Pancreas (tissue), 10 donors: ENCODE measurements around the gene ZBTB16. TPM values are rescaled to one million over a fixed set of nuclear protein-coding genes. Genes with fewer than 3 reads are reported as not detected.

Source experiments
- ATAC-seq, 4 donors: fragments of 200-7000 bp; cut with Tn5 transposase; one replicate each; pipeline versions ENCODE4 v1.8.0 to v1.9.1; 2020; ENCODE audit warnings: mild to moderate bottlenecking in 4 of 4, moderate library complexity in 4 of 4
- DNase-seq, 6 donors: peaks; one replicate each; pipeline ENCODE4 v3.0.0-alpha.2; 2020
- FAIRE-seq: peaks from 2 replicates; lab custom pipeline; 2012; peaks lifted over from hg19 to GRCh38; lab: Jason Lieb, UNC
- H3K27ac ChIP-seq, 4 donors: fragments of 200-600 bp; sonication (generic); 1 replicate in 3 of 4; 2 replicates in 1 of 4; pipeline versions ENCODE4 v1.5.0 to v1.8.0; 2020
- H3K27me3 ChIP-seq, 4 donors: fragments of 200-600 bp; one replicate each; pipeline ENCODE4 v1.8.0; 2021
- H3K36me3 ChIP-seq, 3 donors: fragments of 200-600 bp; sonication (generic) in 1 of 3; one replicate each; pipeline versions ENCODE4 v1.5.0 to v1.8.0; 2020 to 2021
- H3K4me1 ChIP-seq, 3 donors: fragments of 200-600 bp; one replicate each; pipeline ENCODE4 v1.8.0; 2021
- H3K4me3 ChIP-seq, 4 donors: fragments of 200-600 bp; sonication (generic) in 2 of 4; one replicate each; pipeline versions ENCODE4 v1.5.0 to v1.8.0; 2020 to 2021
- H3K9me3 ChIP-seq, 4 donors: fragments of 200-600 bp; one replicate each; pipeline ENCODE4 v1.8.0; 2021
- CTCF ChIP-seq, 4 donors: fragments of 200-600 bp; sonication (generic) in 3 of 4; IDR thresholded peaks; one replicate each; pipeline versions ENCODE4 v1.5.0 to v1.8.0; 2021; ENCODE audit warnings: antibody characterized with exemption in 4 of 4
- WGBS, 2 donors: extraction: QIAGEN DNeasy Blood & Tissue Kit; methylation state at CpG; one replicate each; pipeline ENCODE4 v1.1.7; 2013; 5-methylcytosine and 5-hydroxymethylcytosine counted together
- intact Hi-C, 3 donors: fragments of 100-400 bp; cut with DNase I; formaldehyde crosslinking; loops; one replicate each; pipeline versions ENCODE4 v1.11.1 to v1.14.2; 2022
- polyA plus RNA-seq, 2 donors: library from polyadenylated mRNA; stranded (reverse); fragments of 200-250 nt; gene quantifications; one replicate each; pipeline ENCODE4 v1.2.3, GENCODE V29; 2013
- total RNA-seq, 6 donors: library from RNA; stranded (reverse); fragmentation: NEBNext Ultra II Directional in 4 of 6; extraction: Animal tissue kit (Norgen Biotek cat#: 25700) in 4 of 6; gene quantifications; one replicate each; pipeline versions ENCODE4 v1.2.1 to v1.2.4, GENCODE V29; 2021 to 2023
- donor health status: healthy with polysubstance abuse.
- donor health status: DM: no; HTN: no; CAD: no; lungs with moderate emphysema.
- donor health status: DM: no; HTN: no; CAD: no.
- donor health status: control.
- donor health status: control.
- donor health status: Bipolar disorder and iron deficiency.
- donor health status: DM: yes; HTN: yes; CAD: no.
- donor health status: DM: no; HTN: no; CAD: no.
- donor health status: DM: no; HTN: no; CAD: no.
- donor health status: DM: yes; HTN: yes; CAD: no.

ZBTB16 gene
- total and polyA plus RNA-seq, 8 donors: 8.1 to 76.4 (median 42.3) TPM

- no peaks in the 10 kb centered on the region for H3K9me3 ChIP-seq
- intact Hi-C loops: no loop called here
- H3K27ac ChIP-seq: peak overlapping the region in 3 of 4 donors; percentile 48 to 61 (median 53)
- no peak for FAIRE-seq
- WGBS, 2 donors: 49 to 60% methylated on average over 4 of the region's 4 CpGs
- no peak for TF ChIP-seq CTCF (IDR thresholded peaks at IDR 0.05)
- DNase-seq: no peak
- peak in 2 of 4 donors; percentile 5 to 25 for ATAC-seq
- H3K4me3 ChIP-seq: no peak overlapping the region
- H3K4me1 ChIP-seq: peaks cover 47 to 65% (median 63%) of the 10 kb centered on the region in 3 donors
- H3K36me3 ChIP-seq: peaks cover 0 to 4% (median 3%) of the 10 kb centered on the region in 3 donors
- H3K27me3 ChIP-seq: no peaks in the 10 kb centered on the region
These were observed 18.9 kb downstream of the ZBTB16 start for GRCh38 chr11:114078423-114078822.

GRCh38 chr11:114079511-114080065 is 20.1 kb downstream of the ZBTB16 start:
- Histone ChIP-seq H3K4me3 (no peak overlapping the region), H3K4me1 (peaks cover 50 to 77% (median 75%) of the 10 kb centered on the region in 3 donors), H3K27ac (peak overlapping the region; percentile 16 to 61 (median 50)), H3K27me3 (no peaks in the 10 kb centered on the region), H3K36me3 (peaks cover 0 to 3% (median 1%) of the 10 kb centered on the region in 3 donors), H3K9me3 (no peaks in the 10 kb centered on the region)
- DNase-seq (peak in 1 of 6 donors; percentile 49), ATAC-seq (peak in 2 of 4 donors; percentile 2 to 3), FAIRE-seq (no peak)
- WGBS, 2 donors: 44 to 56% methylated on average over 6 of the region's 6 CpGs
- intact Hi-C loops: no loop called here
- no peak for TF ChIP-seq CTCF (IDR thresholded peaks at IDR 0.05)

GRCh38 chr11:114080219-114080618 is 20.7 kb downstream of the ZBTB16 start:
- intact Hi-C loops: no loop called here
- FAIRE-seq (no peak), ATAC-seq (peak; percentile 32 to 57 (median 36)), DNase-seq (peak in 1 of 6 donors; percentile 30)
- peak overlapping the region; percentile 16 to 61 (median 50) for H3K27ac ChIP-seq
- 33 to 42% methylated on average over 5 of the region's 5 CpGs for WGBS, 2 donors
- no peak overlapping the region for H3K4me3 ChIP-seq
- peaks cover 0 to 3% (median 0%) of the 10 kb centered on the region in 3 donors for H3K36me3 ChIP-seq
- no peak for TF ChIP-seq CTCF (IDR thresholded peaks at IDR 0.05)
- no peaks in the 10 kb centered on the region for H3K27me3 ChIP-seq
- H3K9me3 ChIP-seq: no peaks in the 10 kb centered on the region
- peaks cover 56 to 83% (median 81%) of the 10 kb centered on the region in 3 donors for H3K4me1 ChIP-seq

GRCh38 chr11:114080769-114081168 is 21.3 kb downstream of the ZBTB16 start:
- 37 to 50% methylated on average over 3 of the region's 3 CpGs for WGBS, 2 donors
- Histone ChIP-seq H3K27ac (peak overlapping the region in 3 of 4 donors; percentile 48 to 61 (median 53)), H3K9me3 (no peaks in the 10 kb centered on the region), H3K4me1 (peaks cover 60 to 87% (median 87%) of the 10 kb centered on the region in 3 donors), H3K36me3 (peaks cover 0 to 3% (median 0%) of the 10 kb centered on the region in 3 donors), H3K4me3 (no peak overlapping the region), H3K27me3 (no peaks in the 10 kb centered on the region)
- TF ChIP-seq CTCF (IDR thresholded peaks at IDR 0.05): no peak
- intact Hi-C loops: no loop called here
- FAIRE-seq: no peak
- ATAC-seq: no peak
- peak in 1 of 6 donors; percentile 16 for DNase-seq
